ENCODE measurements around the gene PVR. TPM values are rescaled to one million over a fixed set of nuclear protein-coding genes. Genes with fewer than 3 reads are reported as not detected.

Gene PVR
- total RNA-seq, 1 experiment from 2014 or later = 47.7 TPM

DNA sequence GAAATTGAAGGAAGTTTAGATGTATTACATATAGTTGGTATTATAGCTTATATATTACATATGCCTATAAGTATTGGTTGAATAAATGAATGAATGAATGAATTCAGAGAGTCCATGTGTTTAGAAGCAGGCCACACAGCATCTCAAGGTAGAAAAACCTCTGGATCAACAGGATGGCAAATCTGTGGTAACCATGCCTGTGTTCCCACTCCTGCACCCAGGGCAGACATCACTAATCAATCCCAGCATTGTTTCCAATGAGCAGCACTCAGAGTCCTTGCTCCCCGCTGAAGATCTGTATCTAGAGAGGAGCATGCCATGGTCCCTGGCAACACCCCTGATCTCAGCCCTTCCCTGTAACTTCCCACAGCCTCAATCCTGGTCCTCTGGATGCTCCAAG is 28.5 kb downstream of the PVR start:
- H3K4me3 ChIP-seq (ENCODE audit: low read depth in 2 of 2, low read length in 2 of 2) = no peak overlapping the region
- ChIA-PET POLR2A (interaction anchor here (0.6 kb wide), 1 partner anchor 33 kb away, joined by 3 read pairs; no protein-coding TSS in a partner anchor), CTCF (no interaction called here)
- no peaks in the 10 kb centered on the region for H3K9me3 ChIP-seq (ENCODE audit: control insufficient read depth, insufficient read depth, low read depth, low read length)
- intact Hi-C loops (cut with micrococcal nuclease; ENCODE audit: unreplicated experiment) = no loop called here
- BruUV-seq (replicated peaks) = no TSS peak
- TF ChIP-seq, protein P1, sequence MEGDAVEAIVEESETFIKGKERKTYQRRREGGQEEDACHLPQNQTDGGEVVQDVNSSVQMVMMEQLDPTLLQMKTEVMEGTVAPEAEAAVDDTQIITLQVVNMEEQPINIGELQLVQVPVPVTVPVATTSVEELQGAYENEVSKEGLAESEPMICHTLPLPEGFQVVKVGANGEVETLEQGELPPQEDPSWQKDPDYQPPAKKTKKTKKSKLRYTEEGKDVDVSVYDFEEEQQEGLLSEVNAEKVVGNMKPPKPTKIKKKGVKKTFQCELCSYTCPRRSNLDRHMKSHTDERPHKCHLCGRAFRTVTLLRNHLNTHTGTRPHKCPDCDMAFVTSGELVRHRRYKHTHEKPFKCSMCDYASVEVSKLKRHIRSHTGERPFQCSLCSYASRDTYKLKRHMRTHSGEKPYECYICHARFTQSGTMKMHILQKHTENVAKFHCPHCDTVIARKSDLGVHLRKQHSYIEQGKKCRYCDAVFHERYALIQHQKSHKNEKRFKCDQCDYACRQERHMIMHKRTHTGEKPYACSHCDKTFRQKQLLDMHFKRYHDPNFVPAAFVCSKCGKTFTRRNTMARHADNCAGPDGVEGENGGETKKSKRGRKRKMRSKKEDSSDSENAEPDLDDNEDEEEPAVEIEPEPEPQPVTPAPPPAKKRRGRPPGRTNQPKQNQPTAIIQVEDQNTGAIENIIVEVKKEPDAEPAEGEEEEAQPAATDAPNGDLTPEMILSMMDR (IDR thresholded peaks at IDR 0.05) = no peak
- TF ChIP-seq SIN3A (IDR thresholded peaks at IDR 0.05; ENCODE audit: borderline replicate concordance, insufficient read depth, low read depth, low read length) = no peak
- TF ChIP-seq POLR2AphosphoS5 (IDR thresholded peaks at IDR 0.05; ENCODE audit: low read depth, low read length) = no peak
- TF ChIP-seq TCF7L2 (IDR thresholded peaks at IDR 0.05; ENCODE audit: low read depth, low read length) = no peak
- TF ChIP-seq, protein P2, sequence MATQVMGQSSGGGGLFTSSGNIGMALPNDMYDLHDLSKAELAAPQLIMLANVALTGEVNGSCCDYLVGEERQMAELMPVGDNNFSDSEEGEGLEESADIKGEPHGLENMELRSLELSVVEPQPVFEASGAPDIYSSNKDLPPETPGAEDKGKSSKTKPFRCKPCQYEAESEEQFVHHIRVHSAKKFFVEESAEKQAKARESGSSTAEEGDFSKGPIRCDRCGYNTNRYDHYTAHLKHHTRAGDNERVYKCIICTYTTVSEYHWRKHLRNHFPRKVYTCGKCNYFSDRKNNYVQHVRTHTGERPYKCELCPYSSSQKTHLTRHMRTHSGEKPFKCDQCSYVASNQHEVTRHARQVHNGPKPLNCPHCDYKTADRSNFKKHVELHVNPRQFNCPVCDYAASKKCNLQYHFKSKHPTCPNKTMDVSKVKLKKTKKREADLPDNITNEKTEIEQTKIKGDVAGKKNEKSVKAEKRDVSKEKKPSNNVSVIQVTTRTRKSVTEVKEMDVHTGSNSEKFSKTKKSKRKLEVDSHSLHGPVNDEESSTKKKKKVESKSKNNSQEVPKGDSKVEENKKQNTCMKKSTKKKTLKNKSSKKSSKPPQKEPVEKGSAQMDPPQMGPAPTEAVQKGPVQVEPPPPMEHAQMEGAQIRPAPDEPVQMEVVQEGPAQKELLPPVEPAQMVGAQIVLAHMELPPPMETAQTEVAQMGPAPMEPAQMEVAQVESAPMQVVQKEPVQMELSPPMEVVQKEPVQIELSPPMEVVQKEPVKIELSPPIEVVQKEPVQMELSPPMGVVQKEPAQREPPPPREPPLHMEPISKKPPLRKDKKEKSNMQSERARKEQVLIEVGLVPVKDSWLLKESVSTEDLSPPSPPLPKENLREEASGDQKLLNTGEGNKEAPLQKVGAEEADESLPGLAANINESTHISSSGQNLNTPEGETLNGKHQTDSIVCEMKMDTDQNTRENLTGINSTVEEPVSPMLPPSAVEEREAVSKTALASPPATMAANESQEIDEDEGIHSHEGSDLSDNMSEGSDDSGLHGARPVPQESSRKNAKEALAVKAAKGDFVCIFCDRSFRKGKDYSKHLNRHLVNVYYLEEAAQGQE (IDR thresholded peaks at IDR 0.05; ENCODE audit: insufficient read depth in 1 of 2, low read depth in 2 of 2, low read length in 1 of 2) = no peak
- no peak overlapping the region for H3K27ac ChIP-seq (ENCODE audit: low read length)
- ATAC-seq = no peak
- DNase-seq (ENCODE audit: low read depth, low spot score) = no peak
- no peaks in the 10 kb centered on the region for H3K27me3 ChIP-seq (ENCODE audit: control insufficient read depth, insufficient read depth, low read length)
- no peaks in the 10 kb centered on the region for H3K36me3 ChIP-seq (ENCODE audit: control insufficient read depth, insufficient read depth, low read length)
- no peaks in the 10 kb centered on the region; the same call in 1 of the 2 replicates for H3K4me1 ChIP-seq (ENCODE audit: control insufficient read depth, insufficient read depth, low read length)
- in situ Hi-C loops (cut with HindIII; ENCODE audit: low pct_unique_long_range_greater_than_20kb, low sequenced_read_pairs) = no loop called here

DNA sequence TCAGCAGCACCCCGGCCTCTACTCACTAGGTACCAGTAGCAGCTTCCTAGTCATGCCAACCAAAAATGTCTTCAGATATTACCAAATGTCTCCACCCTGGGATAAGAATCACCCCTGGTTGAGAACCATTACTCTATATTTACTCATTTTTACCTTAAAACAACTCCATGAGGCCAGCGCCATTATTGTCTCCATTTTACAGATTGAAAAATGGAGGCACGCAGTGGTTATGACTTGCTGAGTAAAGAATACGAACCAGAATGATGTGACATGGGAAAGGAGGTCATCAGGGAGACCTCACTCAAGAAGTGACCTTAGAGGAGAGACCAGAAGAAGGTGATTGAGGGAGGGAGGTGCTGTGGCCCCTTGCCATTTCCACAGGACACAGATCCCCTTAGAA is 29.8 kb downstream of the PVR start:
- intact Hi-C loops (cut with micrococcal nuclease; ENCODE audit: unreplicated experiment) = no loop called here
- no peak for ATAC-seq
- Histone ChIP-seq H3K4me3 (ENCODE audit: low read depth in 2 of 2, low read length in 2 of 2) (no peak overlapping the region), H3K9me3 (ENCODE audit: control insufficient read depth, insufficient read depth, low read depth, low read length) (no peaks in the 10 kb centered on the region), H3K4me1 (ENCODE audit: control insufficient read depth, insufficient read depth, low read length) (no peaks in the 10 kb centered on the region; the same call in 1 of the 2 replicates), H3K36me3 (ENCODE audit: control insufficient read depth, insufficient read depth, low read length) (no peaks in the 10 kb centered on the region), H3K27ac (ENCODE audit: low read length) (no peak overlapping the region), H3K27me3 (ENCODE audit: control insufficient read depth, insufficient read depth, low read length) (no peaks in the 10 kb centered on the region)
- in situ Hi-C loops (cut with HindIII; ENCODE audit: low pct_unique_long_range_greater_than_20kb, low sequenced_read_pairs) = no loop called here
- no peak for DNase-seq (ENCODE audit: low read depth, low spot score)
- ChIA-PET CTCF (no interaction called here), POLR2A (no interaction called here)
- TF ChIP-seq SIN3A (IDR thresholded peaks at IDR 0.05; ENCODE audit: borderline replicate concordance, insufficient read depth, low read depth, low read length) = no peak
- TF ChIP-seq, protein P2 (IDR thresholded peaks at IDR 0.05; ENCODE audit: insufficient read depth in 1 of 2, low read depth in 2 of 2, low read length in 1 of 2) = no peak
- TF ChIP-seq POLR2AphosphoS5 (IDR thresholded peaks at IDR 0.05; ENCODE audit: low read depth, low read length) = no peak
- TF ChIP-seq, protein P1 (IDR thresholded peaks at IDR 0.05) = no peak
- no peak for TF ChIP-seq TCF7L2 (IDR thresholded peaks at IDR 0.05; ENCODE audit: low read depth, low read length)
- no TSS peak for BruUV-seq (replicated peaks)

Measured in Panc1 (cell line).